ENCODE measurements around the gene KANSL1.

Gene KANSL1

DNA sequence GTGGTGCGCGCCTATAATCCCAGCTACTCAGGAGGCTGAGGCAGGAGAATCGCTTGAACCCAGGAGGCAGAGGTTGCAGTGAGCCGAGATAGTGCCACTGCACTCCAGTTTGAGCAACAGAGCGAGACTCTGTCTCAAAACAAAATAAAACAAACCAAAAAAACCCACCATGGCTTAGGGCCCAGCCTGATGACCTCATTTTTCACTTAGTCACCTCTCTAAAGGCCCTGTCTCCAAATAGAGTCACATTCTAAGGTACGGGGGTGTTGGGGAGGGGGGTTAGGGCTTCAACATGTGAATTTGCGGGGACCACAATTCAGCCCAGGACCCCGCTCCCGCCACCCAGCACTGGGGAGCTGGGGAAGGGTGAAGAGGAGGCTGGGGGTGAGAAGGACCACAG is 195.6 kb downstream of the KANSL1 start:
- DNase-seq = no peak

GRCh38 chr17:45997166-45997565 is 196.1 kb downstream of the KANSL1 start:
- DNase-seq = no peak

DNA sequence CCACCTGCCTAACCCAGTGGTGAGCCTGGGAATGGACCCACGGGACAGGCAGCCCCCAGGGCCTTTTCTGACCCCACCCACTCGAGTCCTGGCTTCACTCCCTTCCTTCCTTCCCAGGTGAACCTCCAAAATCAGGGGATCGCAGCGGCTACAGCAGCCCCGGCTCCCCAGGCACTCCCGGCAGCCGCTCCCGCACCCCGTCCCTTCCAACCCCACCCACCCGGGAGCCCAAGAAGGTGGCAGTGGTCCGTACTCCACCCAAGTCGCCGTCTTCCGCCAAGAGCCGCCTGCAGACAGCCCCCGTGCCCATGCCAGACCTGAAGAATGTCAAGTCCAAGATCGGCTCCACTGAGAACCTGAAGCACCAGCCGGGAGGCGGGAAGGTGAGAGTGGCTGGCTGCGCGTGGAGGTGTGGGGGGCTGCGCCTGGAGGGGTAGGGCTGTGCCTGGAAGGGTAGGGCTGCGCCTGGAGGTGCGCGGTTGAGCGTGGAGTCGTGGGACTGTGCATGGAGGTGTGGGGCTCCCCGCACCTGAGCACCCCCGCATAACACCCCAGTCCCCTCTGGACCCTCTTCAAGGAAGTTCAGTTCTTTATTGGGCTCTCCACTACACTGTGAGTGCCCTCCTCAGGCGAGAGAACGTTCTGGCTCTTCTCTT is 196.8 kb downstream of the KANSL1 start:
- DNase-seq = no peak

- no peak for DNase-seq
Measured at GRCh38 chr17:45995627-45996270, 197.5 kb downstream of the KANSL1 start.

GRCh38 chr17:45994987-45995386 is 198.2 kb downstream of the KANSL1 start:
- no peak for DNase-seq

DNA sequence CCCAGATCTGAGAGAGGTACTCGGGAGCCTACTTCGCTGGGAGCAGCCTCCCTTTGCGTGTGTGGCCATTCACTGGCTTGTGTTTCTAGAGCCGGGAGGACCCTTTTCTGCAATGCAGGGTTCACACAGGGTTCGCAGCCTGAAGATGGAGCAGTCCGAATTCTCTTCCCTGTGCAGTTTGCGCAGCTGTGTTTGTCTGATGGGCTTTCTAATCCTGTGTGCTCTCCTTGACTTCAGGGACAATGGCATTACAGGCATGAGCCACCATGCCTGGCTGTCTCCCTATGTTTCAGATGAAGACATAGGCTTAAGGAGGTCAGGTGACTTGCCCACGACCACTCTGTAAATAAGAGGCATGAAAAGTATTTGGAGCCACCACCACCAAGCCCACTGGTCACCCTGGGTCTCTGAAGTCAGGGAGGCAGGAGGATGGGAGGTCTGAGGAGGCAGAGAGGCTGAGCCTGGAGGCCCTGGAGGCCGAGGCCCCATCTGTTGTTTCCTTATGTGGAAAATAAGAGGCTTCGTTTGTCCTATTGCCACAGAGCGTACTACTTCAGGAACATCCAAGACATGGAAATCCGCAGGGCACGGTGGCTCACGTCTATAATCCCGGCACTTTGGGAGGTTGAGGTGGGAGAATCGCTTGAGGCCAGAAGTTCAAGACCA is 199.1 kb downstream of the KANSL1 start:
- no peak for DNase-seq

GRCh38 chr17:45992904-45993303 is 200.3 kb downstream of the KANSL1 start:
- no peak for DNase-seq

DNA sequence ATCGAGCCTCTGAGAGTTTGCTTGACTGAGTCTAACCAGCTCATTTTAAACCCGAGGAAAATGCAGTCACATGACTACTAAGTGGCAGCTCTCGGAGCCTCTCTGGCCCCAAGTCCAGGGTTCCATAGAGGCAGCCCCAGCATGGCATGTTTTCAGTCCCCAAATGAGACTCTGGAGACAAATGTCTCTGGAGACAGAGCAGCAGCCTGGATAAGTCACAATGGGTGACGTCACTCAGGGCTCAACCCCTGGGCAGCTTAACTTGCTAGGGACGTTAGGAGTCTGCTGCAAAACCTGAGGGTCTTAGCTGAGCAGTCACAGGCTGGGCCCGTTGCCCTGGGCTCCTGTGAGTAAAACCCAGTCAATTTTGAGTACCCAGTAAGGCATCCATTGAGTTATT is 201.1 kb downstream of the KANSL1 start:
- no peak for DNase-seq

- no peak for DNase-seq
Measured at GRCh38 chr17:45991341-45991740, 201.9 kb downstream of the KANSL1 start.

GRCh38 chr17:45990886-45991285 is 202.3 kb downstream of the KANSL1 start:
- no peak for DNase-seq

DNA sequence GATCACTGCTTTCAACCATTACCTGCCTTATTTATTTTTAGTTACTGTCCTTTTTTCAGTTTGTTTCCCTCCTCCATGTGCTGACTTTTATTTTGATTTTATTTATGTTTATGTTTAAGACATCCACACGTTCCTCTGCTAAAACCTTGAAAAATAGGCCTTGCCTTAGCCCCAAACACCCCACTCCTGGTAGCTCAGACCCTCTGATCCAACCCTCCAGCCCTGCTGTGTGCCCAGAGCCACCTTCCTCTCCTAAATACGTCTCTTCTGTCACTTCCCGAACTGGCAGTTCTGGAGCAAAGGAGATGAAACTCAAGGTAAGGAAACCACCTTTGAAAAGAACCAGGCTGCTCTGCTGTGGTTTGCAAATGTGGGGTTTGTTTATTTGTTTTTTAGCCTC is 203.5 kb downstream of the KANSL1 start:
- DNase-seq = no peak

GRCh38 chr17:45987706-45988105 is 205.5 kb downstream of the KANSL1 start:
- no peak for DNase-seq

DNA sequence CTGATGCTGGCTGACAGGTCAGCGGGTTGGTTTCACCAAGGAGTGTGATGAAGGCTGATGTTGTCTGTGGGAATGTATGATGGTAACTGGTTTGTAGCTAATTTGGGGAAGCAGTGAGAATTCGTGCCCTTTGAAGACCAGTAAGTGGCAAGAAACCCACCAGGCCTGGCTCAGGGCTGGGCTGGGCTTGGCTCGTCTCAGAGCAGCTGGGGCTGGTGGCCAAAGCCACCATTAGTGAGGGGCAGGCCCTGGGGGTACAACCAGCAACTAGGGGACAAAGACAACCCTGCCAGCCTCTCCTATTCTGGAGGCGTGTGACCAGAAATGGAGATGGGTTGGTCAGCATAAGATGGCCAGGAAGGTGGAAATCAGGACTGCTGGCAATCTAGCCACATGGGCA is 207.2 kb downstream of the KANSL1 start:
- no peak for DNase-seq

- no peak for DNase-seq
Measured at GRCh38 chr17:45985447-45985846, 207.8 kb downstream of the KANSL1 start.

DNA sequence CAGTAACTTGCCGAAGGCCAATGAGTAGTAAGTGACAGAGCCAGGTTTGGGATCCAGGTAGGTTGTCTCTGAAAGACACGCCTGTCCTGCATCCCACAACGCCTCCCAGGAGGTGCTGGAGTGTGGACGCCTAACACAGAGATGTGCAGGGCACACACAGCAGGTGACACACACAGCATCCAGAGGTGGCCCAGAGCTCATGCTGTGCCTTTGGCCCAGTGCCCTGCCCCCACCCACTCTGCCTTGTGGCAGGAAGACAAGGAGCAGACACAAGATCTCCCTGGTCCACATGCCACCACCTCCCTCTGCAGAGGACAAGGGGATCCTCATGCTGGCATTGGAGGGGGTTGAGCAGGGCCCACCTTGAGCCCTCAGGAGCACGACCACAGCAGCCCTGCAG is 208.9 kb downstream of the KANSL1 start:
- no peak for DNase-seq

- no peak for DNase-seq
Measured at GRCh38 chr17:45983614-45984310, 209.5 kb downstream of the KANSL1 start.

GRCh38 chr17:45982791-45983613 is 210.2 kb downstream of the KANSL1 start:
- no peak for DNase-seq

- DNase-seq = no peak
Measured at GRCh38 chr17:45981306-45981705, 211.9 kb downstream of the KANSL1 start.

DNA sequence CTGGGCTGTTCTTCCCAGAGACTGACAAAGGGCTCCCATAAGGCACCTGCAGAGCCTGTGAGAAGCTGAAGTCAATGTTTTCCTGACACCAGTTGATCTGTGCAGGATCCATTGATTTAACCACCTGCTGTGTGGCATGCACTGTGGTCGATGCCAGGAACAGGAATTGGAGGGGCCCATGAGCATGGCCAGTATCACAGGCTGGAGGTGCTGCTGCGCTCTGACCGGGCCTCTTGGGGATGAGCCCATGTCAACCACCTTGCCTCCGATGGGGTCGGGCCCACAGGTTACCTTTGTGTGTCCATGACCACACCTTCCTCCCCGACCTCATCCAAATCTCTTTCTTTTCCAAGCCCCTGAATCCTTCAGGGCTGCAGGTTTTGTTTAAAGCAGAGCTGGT is 212.4 kb downstream of the KANSL1 start:
- DNase-seq = no peak
